HG03520 (cell line): ENCODE data around the gene CCDC194.
A peak's percentile ranks its signal among the peaks of the same experiment; 100 is the strongest.

Experiments used
- ATAC-seq: cut with Tn5 transposase; IDR thresholded peaks from one replicate; pipeline ENCODE4 v1.9.1; 2021; ENCODE audit warnings: mild to moderate bottlenecking, moderate library complexity; ENCODE audit not compliant: unreplicated experiment

Gene CCDC194, protein sequence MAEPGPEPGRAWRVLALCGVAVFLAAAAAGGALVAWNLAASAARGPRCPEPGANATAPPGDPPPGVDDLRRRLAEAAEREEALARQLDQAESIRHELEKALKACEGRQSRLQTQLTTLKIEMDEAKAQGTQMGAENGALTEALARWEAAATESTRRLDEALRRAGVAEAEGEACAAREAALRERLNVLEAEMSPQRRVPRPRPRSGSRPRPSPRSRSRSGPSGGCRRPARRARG

DNA sequence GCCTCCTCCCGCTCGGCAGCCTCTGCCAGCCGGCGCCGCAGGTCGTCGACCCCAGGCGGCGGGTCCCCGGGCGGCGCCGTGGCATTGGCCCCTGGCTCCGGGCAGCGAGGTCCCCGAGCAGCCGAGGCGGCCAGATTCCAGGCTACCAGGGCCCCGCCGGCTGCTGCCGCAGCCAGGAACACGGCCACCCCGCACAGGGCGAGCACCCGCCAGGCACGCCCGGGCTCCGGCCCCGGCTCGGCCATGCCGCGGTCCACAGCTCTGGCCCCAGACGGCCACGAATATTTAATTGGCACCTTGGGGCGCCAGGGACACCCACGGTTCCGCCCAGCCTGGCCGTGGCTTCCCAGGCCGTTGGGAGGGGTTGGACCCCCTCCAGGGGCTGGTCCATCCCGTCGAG, at the start of gene CCDC194:
Gene CCDC194 (minus strand): TSS at position 283 of the 400 bp plus-strand sequence. CDS start 38 bp downstream, at position 245.
- ATAC-seq: no peak

DNA sequence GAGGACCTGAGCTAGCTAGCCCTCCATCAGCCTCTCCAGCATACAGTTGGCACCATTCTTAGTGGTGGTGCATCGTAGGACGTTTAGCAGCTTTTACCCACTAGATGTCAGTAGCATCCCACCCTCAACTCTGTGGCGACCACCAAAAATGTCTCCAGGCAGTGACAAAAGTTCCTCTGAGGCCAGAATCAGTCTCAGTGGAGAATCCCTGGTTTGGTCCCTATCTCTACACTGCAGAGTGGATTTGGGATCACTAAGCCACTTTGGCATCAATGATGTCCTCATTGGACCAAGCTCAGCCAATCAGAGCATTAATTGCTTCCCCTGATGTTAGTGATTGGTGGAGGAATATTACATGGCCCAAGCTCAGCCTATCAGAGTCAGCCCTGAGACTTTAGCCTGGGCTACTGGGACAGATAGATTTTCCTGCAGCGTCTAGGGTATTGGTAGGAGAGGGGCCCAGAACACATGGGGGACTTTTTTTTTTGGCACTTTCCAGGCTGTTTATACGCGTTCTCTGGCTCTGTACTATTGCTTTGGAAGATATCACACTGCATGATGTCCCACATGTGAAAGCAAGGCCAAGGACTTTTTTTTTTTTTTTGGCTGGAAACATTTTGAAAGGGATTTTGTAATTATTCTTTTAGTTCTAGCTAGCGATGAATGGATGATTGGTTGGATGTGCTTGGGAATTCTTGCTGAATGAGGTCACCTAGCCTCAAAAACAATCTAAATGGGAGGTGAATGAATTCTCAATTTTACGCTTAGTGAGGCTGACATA, 47.4 kb upstream of the CCDC194 start:
- ATAC-seq: no peak

GRCh38 chr19:17436874-17437267, 42.9 kb upstream of the CCDC194 start:
- no peak for ATAC-seq

DNA sequence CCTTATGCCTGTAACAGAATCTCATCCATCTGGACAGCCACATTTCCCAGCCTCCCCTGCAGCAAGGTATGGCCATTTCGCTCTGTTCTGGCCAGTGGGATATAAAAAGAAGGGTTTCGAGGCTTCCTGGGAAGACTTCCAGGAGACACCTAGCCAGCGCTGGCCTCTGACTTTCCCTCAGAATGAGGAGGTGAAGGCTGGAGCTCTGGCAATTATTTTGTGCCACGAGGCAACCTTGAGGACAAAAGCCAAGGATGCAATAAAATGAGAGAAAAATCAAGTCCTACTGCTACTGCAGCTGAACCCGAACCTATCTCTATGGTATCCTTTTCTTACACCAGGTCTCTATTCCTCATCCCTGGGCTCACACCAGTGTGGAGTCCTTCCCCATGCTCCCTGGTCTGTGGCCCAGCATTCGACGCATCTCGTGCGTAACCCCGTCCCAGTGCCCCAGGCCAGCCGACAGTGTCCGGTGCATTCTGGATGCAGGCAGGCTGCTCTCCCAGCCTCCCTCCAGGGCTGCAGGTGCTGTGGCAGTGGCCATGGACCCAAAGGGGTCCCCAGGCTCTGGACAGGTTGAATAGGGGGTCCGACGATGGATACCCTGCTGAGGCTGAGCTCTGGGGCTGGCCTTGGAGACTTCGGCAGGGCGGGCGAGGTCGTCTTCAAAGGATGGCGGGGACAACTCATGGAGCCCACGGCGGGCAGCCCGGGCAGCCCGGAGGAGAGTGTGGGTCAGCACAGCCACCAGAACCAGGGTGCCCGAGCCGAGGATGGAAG, 42.3 kb upstream of the CCDC194 start:
- no peak for ATAC-seq

GRCh38 chr19:17435218-17435617, 41.2 kb upstream of the CCDC194 start:
- no peak for ATAC-seq

- ATAC-seq: no peak
Measured at GRCh38 chr19:17431417-17431816, 37.4 kb upstream of the CCDC194 start.

DNA sequence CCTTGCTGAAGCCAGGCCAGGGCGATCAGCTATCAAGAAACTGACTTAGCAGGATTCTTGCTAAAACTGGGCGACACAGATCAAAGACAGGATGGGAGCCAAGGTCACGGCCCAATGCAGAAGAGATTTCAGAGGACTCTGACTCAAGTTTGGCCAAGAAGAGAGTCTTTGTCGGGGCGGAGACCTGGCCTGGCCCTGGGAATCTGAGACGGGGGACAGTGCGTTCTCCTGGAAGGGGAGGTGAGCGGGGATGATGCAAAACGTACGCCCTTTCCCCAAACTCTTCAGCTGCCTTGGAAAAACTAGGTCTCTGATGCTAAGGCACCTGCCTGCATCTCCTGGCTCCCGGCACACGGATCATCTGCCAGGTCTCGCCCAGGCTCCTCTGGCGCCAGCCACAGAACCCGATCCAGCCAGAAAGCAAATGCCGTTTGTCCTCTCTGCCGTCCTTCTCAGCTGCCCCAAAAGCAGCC, 35.7 kb upstream of the CCDC194 start:
- ATAC-seq: no peak

- ATAC-seq: no peak
Measured at GRCh38 chr19:17424743-17425365, 30.9 kb upstream of the CCDC194 start.

- ATAC-seq: no peak
Measured at GRCh38 chr19:17423429-17424208, 29.6 kb upstream of the CCDC194 start.

GRCh38 chr19:17421942-17422341, 27.9 kb upstream of the CCDC194 start:
- ATAC-seq: no peak

DNA sequence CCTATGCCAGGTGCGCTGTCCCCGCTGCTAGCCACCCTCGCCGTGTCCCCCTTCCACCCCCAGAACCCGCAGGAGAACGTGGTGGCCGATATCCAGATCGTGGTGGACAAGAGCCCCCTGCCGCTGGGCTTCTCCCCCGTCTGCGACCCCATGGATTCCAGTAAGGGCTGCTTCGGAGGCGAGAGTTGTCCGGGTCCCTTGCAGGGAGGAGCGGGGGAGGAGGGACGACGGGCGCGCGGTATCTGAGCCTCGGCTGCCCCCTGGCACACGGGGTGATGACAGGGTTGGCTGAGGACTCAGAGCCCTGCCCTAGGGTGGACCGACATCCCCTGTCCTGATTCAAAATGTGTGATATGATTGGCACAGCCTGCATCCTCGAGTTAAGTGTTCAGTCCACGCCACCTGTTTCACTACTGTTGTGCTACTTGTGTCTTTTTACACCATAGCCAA, 26.5 kb upstream of the CCDC194 start:
- ATAC-seq: no peak

DNA sequence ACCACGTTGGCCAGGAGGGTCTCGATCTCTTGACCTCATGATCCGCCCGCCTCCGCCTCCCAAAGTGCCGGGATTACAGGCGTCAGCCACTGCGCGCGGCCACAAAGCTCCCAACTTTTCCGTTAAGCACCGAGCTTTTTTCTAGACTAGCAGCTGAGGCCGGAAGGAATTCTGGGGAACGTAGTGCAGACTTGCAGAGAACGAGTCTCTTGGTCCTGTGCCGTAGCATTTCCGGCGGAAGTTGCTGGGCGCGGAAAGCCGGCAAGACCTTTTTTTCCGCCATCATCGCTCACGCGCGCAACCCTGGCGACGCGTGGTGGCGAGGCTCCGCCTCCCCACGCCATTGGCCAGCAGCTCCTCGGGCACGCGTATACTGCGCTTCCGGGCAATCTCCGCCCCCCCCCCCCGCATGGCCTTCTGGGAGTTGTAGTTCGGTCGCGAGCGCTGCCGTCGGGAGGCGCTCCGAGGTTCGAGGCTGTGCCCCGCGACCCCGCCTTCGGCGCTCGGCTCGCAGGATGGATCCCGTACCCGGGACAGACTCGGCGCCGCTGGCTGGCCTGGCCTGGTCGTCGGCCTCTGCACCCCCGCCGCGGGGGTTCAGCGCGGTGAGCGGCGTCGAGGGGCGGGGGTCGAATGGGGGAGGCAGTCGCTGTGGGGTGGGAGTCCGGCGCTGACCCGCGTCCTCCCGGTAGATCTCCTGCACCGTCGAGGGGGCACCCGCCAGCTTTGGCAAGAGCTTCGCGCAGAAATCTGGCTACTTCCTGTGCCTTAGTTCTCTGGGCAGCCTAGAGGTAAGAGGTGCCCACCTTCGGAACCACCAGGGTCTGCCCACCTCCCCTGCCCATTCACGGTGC, 25.9 kb upstream of the CCDC194 start, which contains the start of gene MVB12A:
Gene MVB12A (plus strand): TSS at position 427 of the 854 bp plus-strand sequence. CDS start 89 bp downstream, at position 516.
- peak; percentile 83 for ATAC-seq

DNA sequence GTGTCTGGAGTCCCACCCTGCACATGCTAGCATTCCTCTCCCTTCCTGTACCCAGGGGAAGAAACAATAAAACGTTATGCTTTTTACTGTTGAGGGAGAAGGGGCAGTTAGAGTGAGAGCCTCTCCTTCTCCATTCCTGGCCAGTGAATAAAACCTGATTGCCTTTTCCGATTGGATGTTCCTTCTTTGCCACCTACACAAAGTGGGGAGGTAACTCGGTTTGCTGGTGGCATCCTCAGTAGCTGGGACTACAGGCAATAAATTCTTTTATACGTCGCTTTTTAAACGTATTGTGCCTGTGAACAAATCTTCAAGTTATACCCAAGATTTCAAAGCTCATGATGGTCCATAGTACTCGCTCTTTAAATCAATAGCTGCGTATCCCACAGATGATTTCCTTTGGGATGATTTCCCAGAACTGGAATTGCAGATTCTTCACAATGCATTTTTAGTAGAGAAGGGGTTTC, 25.2 kb upstream of the CCDC194 start:
- ATAC-seq: no peak

DNA sequence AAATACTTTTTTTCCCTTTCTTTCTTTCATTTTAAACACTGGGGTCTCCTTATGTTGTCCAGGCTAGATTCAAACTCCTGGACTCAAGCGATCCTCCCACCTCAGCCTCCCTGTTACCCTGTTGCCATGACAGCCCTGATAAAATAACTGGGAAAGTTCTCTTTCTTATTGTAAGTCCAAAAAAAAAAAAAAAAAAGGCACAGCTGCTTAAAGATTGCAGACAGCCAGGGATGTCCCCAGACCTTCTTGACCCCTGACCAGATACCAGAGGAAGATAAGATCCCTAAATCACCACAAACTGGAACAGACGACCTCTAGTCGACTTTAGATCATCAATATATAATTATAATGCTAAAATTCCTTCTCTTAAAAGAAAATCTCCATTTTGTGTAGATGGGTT, 24.7 kb upstream of the CCDC194 start:
- ATAC-seq: no peak

DNA sequence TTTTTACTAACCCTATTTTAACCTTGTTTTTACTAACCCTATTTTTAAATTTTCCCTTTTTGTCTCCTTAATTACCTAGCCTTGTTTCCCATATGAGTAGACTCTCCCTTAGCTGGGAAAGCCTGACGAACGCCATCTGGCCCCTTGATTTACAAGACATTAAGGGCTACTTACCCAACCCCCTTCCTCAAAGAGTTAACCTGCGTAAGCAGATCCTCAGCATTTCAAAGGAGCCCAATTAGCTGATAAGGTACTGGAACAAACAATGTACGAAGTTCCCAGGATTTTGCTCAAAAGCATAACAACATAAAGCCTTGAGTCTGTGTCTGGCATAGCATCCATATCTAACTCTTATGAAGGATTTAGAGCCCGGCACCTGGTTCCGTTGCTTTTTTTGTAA, 21.1 kb upstream of the CCDC194 start:
- no peak for ATAC-seq

DNA sequence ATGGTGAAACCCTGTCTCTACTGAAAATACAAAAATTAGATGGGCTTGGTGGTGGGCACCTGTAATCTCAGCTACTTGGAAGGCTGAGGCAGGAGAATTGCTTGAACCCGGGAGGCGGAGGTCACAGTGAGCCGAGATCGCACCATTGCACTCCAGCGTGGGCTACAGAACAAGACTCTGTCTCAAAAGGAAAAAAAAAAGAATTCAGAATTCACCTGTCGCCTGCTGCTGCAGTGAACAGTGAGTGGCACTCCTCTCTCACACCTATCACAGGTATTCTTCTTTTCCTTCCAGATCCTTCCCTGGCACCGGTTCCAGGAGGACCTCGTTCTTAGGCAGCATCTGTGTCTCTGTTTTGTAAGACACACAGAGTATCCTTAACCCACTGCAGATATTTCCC, 20.1 kb upstream of the CCDC194 start:
- ATAC-seq: no peak

DNA sequence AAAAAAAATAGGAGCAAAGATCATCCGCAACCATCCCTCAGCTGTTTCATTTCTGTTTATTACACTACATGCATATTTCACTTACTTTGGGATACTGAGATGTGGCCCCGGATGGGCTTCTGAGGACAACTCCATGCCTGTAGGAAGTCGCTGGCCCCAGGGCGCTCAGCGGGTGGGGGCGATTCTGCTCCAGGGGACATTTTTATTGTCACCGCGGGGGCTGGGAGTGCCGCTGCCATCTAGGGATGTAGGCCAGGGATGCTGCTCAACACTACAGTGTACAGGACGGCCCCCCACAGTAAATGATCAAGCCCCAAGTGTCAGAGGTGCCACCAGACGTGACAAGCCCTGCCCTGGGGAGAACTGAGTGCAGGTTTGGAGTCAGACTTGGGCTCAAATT, 17.8 kb upstream of the CCDC194 start:
- ATAC-seq: no peak

DNA sequence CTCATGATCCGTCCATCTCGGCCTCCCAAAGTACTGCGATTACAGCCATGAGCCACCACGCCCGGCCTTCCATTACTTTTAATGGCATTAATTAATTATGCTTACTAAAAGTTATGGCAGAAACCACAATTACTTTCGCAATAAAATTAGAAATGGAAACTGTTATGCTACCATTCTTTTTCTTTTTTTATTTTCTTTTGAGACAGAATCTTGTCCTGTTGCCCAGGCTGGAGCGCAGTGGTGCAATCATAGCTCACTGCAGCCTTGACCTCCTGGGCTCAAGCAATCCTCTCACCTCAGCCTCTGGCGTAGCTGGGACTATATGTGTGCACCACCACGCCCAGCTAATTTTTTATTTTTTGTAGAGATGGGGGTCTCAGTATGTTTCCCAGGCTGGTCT, 16.0 kb upstream of the CCDC194 start:
- no peak for ATAC-seq

GRCh38 chr19:17406887-17407196, 12.8 kb upstream of the CCDC194 start:
- no peak for ATAC-seq
